H1 (cell line): ENCODE data around the gene UBL5. TPM values are rescaled to one million over a fixed set of nuclear protein-coding genes. Genes with fewer than 3 reads are reported as not detected.

Experiments used
- CTCF ChIA-PET: fragments of 300-600 bp; sonication (Branson Sonifier 250); formaldehyde crosslinking; loops from one replicate; lab custom pipeline; 2021; ENCODE audit not compliant: partially characterized antibody; lab: Charles Lee
- POLR2A ChIA-PET: fragments of 300-600 bp; sonication (Branson Sonifier 250); formaldehyde crosslinking; loops from one replicate; lab custom pipeline; 2021; ENCODE audit warnings: inconsistent platforms; ENCODE audit not compliant: partially characterized antibody; lab: Charles Lee
- DNase-seq, 2 experiments: peaks; one replicate each; pipeline versions ENCODE4 v3.0.0 to v3.0.0-alpha.2; 2010 to 2022; ENCODE audit warnings: low spot score in 2 of 2, low read depth in 1 of 2, mixed read lengths in 1 of 2
- FAIRE-seq: peaks from 2 replicates; lab custom pipeline; 2011; peaks lifted over from hg19 to GRCh38; lab: Jason Lieb, UNC
- H2AFZ ChIP-seq: 2 replicates; pipeline ENCODE4 v1.8.1; 2012; ENCODE audit warnings: low read length, inconsistent platforms
- H2AK5ac ChIP-seq: 2 replicates; pipeline ENCODE4 v1.6.1; 2013; ENCODE audit warnings: low read depth, low read length
- H2BK120ac ChIP-seq: replicated peaks from 2 replicates; pipeline ENCODE3; 2013; ENCODE audit warnings: low read depth, low read length, inconsistent platforms
- H2BK12ac ChIP-seq: 2 replicates; pipeline ENCODE4 v1.6.1; 2013; ENCODE audit warnings: low read depth, low read length
- H2BK15ac ChIP-seq: 2 replicates; pipeline ENCODE4 v1.6.1; 2013; ENCODE audit warnings: low read length
- H2BK20ac ChIP-seq: 2 replicates; pipeline ENCODE4 v1.6.1; 2013; ENCODE audit warnings: low read length
- H2BK5ac ChIP-seq: 2 replicates; pipeline ENCODE4 v1.6.1; 2013; ENCODE audit warnings: low read depth, low read length
- H3K14ac ChIP-seq: 2 replicates; pipeline ENCODE4 v1.6.1; 2013; ENCODE audit warnings: inconsistent platforms; ENCODE audit not compliant: insufficient read length
- H3K18ac ChIP-seq: 2 replicates; pipeline ENCODE4 v1.6.1; 2013; ENCODE audit warnings: low read length; ENCODE audit errors: extremely low read depth
- H3K23ac ChIP-seq: 2 replicates; pipeline ENCODE4 v1.6.1; 2013; ENCODE audit warnings: inconsistent platforms; ENCODE audit not compliant: insufficient read length
- H3K23me2 ChIP-seq: 2 replicates; pipeline ENCODE4 v1.6.1; 2013; ENCODE audit warnings: low read depth, low read length
- H3K27ac ChIP-seq: 2 replicates; pipeline ENCODE4 v1.6.1; 2011; ENCODE audit warnings: low read depth, low read length, inconsistent platforms
- H3K27me3 ChIP-seq, 4 experiments: replicated peaks in 1 of 4; 1 replicate in 1 of 4; 2 replicates in 3 of 4; pipeline versions ENCODE4 v1.6.1 to v1.8.1; 2011 to 2013; ENCODE audit warnings: low read length in 3 of 4, mild to moderate bottlenecking in 3 of 4, inconsistent platforms in 2 of 4, mixed read lengths in 2 of 4, moderate library complexity in 1 of 4; ENCODE audit not compliant: control insufficient read depth in 3 of 4, insufficient read depth in 3 of 4; ENCODE audit errors: extremely low read depth in 1 of 4
- H3K36me3 ChIP-seq, 4 experiments: 2 replicates each; pipeline versions ENCODE4 v1.6.1 to v1.8.1; 2011 to 2013; ENCODE audit warnings: mild to moderate bottlenecking in 4 of 4, low read length in 3 of 4, moderate library complexity in 2 of 4, control low read depth in 1 of 4, inconsistent platforms in 1 of 4; ENCODE audit not compliant: insufficient read depth in 4 of 4, control insufficient read depth in 2 of 4
- H3K4ac ChIP-seq: replicated peaks from 2 replicates; pipeline ENCODE3; 2013; ENCODE audit warnings: low read length, low read depth, mixed read lengths, inconsistent platforms; ENCODE audit not compliant: insufficient read length
- H3K4me1 ChIP-seq, 4 experiments: replicated peaks in 1 of 4; 1 replicate in 1 of 4; 2 replicates in 3 of 4; pipeline versions ENCODE4 v1.6.1 to v1.8.1; 2011 to 2013; ENCODE audit warnings: low read length in 3 of 4, inconsistent platforms in 2 of 4, mixed read lengths in 1 of 4; ENCODE audit not compliant: insufficient read depth in 4 of 4, control insufficient read depth in 3 of 4
- H3K4me2 ChIP-seq, 2 experiments: 2 replicates each; pipeline versions ENCODE4 v1.6.1 to v1.8.1; 2011 to 2013; ENCODE audit warnings: low read depth in 2 of 2, low read length in 2 of 2, control low read depth in 1 of 2, inconsistent platforms in 1 of 2, mild to moderate bottlenecking in 1 of 2; ENCODE audit not compliant: insufficient read depth in 1 of 2
- H3K4me3 ChIP-seq, 4 experiments: fragments of 200-600, 300-600 bp in 1 of 4; sonication (generic), shearing (Covaris generic), sonication (Bioruptor Twin) in 1 of 4; 2 replicates each; pipeline versions ENCODE4 v1.5.1 to v1.8.1; 2011 to 2016; ENCODE audit warnings: low read length in 4 of 4, low read depth in 3 of 4, control low read depth in 2 of 4, inconsistent platforms in 2 of 4, mild to moderate bottlenecking in 2 of 4, mixed read lengths in 1 of 4, moderate library complexity in 1 of 4; ENCODE audit not compliant: insufficient read depth in 2 of 4; ENCODE audit errors: extremely low read depth in 1 of 4
- H3K56ac ChIP-seq: replicated peaks from 2 replicates; pipeline ENCODE3; 2013; ENCODE audit warnings: low read depth, mild to moderate bottlenecking, mixed read lengths, low read length, inconsistent platforms; ENCODE audit not compliant: insufficient read length
- H3K79me1 ChIP-seq: 2 replicates; pipeline ENCODE4 v1.6.1; 2013; ENCODE audit warnings: low read depth, low read length, control low read depth
- H3K79me2 ChIP-seq, 2 experiments: 2 replicates each; pipeline versions ENCODE4 v1.6.1 to v1.8.1; 2012 to 2013; ENCODE audit warnings: low read length in 2 of 2, mild to moderate bottlenecking in 2 of 2, inconsistent platforms in 1 of 2; ENCODE audit not compliant: insufficient read depth in 2 of 2, control insufficient read depth in 1 of 2
- H3K9ac ChIP-seq, 4 experiments: replicated peaks in 1 of 4; 1 replicate in 1 of 4; 2 replicates in 3 of 4; pipeline versions ENCODE4 v1.6.1 to v1.8.1; 2011 to 2013; ENCODE audit warnings: low read depth in 3 of 4, low read length in 3 of 4, control low read depth in 2 of 4, mild to moderate bottlenecking in 2 of 4, moderate library complexity in 2 of 4, inconsistent platforms in 1 of 4; ENCODE audit errors: extremely low read depth in 1 of 4
- H3K9me3 ChIP-seq, 2 experiments: 2 replicates each; pipeline versions ENCODE4 v1.6.1 to v1.8.1; 2012 to 2013; ENCODE audit warnings: mild to moderate bottlenecking in 2 of 2, moderate library complexity in 2 of 2, control low read depth in 1 of 2, inconsistent platforms in 1 of 2, low read depth in 1 of 2, low read length in 1 of 2, mixed read lengths in 1 of 2; ENCODE audit not compliant: insufficient read depth in 2 of 2
- H4K20me1 ChIP-seq, 2 experiments: replicated peaks in 1 of 2; 2 replicates each; pipeline versions ENCODE3 to v1.8.1; 2011 to 2013; ENCODE audit warnings: inconsistent platforms in 2 of 2, low read length in 2 of 2, mild to moderate bottlenecking in 1 of 2; ENCODE audit not compliant: insufficient read depth in 2 of 2, control insufficient read depth in 1 of 2
- H4K5ac ChIP-seq: 2 replicates; pipeline ENCODE4 v1.6.1; 2013; ENCODE audit warnings: low read length, low read depth, mixed read lengths, inconsistent platforms; ENCODE audit not compliant: insufficient read length
- H4K8ac ChIP-seq: 2 replicates; pipeline ENCODE4 v1.8.0; 2013; ENCODE audit warnings: mild to moderate bottlenecking, moderate library complexity, low read length, inconsistent platforms; ENCODE audit not compliant: insufficient read depth; ENCODE audit errors: extremely low read depth
- H4K91ac ChIP-seq: replicated peaks from 2 replicates; pipeline ENCODE3; 2013; ENCODE audit warnings: low read length, mixed read lengths, inconsistent platforms; ENCODE audit not compliant: insufficient read length
- CBX8 ChIP-seq: fragments of 300-800, 300-1000 bp; sonication (generic); IDR thresholded peaks from 2 replicates; pipeline ENCODE4 v1.7.1; 2016; ENCODE audit warnings: low read depth, low read length, borderline replicate concordance
- RAD21 ChIP-seq, 2 experiments: IDR thresholded peaks in 1 of 2; conservative IDR thresholded peaks in 1 of 2; 2 replicates each; pipeline ENCODE4 v1.6.1; 2011; ENCODE audit warnings: low read depth in 2 of 2, low read length in 2 of 2, improper control_type of control experiment in 1 of 2, inconsistent platforms in 1 of 2, mild to moderate bottlenecking in 1 of 2, moderate library complexity in 1 of 2
- TBP ChIP-seq: IDR thresholded peaks from 2 replicates; pipeline ENCODE4 v1.6.1; 2011; ENCODE audit warnings: low read depth, low read length, improper control_type of control experiment
- WGBS, 2 experiments: shearing (Covaris generic) in 1 of 2; methylation state at CpG; one replicate each; pipeline versions ENCODE4 v1.1.6 to v1.1.7; 2013 to 2015; ENCODE audit warnings: low lambda C conversion rate in 2 of 2, mixed read lengths in 2 of 2, inconsistent platforms in 1 of 2, low coverage in 1 of 2, missing lambda C conversion rate in 1 of 2; ENCODE audit not compliant: insufficient replicate concordance in 2 of 2, insufficient coverage in 1 of 2, insufficient read length in 1 of 2; ENCODE audit errors: extremely low coverage in 1 of 2, missing lambda C conversion rate in 1 of 2; 5-methylcytosine and 5-hydroxymethylcytosine counted together
- polyA plus RNA-seq, 7 experiments: library from polyadenylated mRNA; depleted of rRNA in 3 of 7; stranded (reverse) in 5 of 7; unstranded in 2 of 7; fragments of >200 nt in 5 of 7; fragments of 200-250 nt in 2 of 7; gene quantifications; 1 replicate in 5 of 7; 2 replicates in 1 of 7; 4 replicates in 1 of 7; pipeline versions ENCODE4 v1.2.1 to v1.2.3, GENCODE V29; 2011 to 2013; ENCODE audit warnings: missing spikeins in 2 of 7, mixed read lengths in 2 of 7
- total RNA-seq: library from RNA; stranded (reverse); fragmentation: NEBNext Ultra II Directional; extraction: Animal tissue kit (Norgen Biotek cat#: 25700); gene quantifications from 2 replicates; pipeline ENCODE4 v1.2.1, GENCODE V29; 2021

The UBL5 gene
- total and polyA plus RNA-seq, 2 of the 8 experiments (the other 6 are each of a cell fraction or from before 2014, with no cell fraction given): 416 to 1,209 TPM

- WGBS, 2 experiments: 88% methylated on average over 8 of the region's 8 CpGs; no CpG with 5 or more reads in 1 of the 2 experiments
- H2BK15ac ChIP-seq: peak overlapping the region; percentile 46; the same call in 1 of the 2 replicates
- no peaks in the 10 kb centered on the region for H3K36me3 ChIP-seq
- H2BK12ac ChIP-seq: 0 out of 2 replicates have a peak overlapping the region, but pooled peaks have one; percentile 84
- peak overlapping the region; percentile 55 for H2BK120ac ChIP-seq
- POLR2A ChIA-PET: interaction anchor here (1.0 kb wide), 1 partner anchor 164 kb away, joined by 4 read pairs; no protein-coding TSS in a partner anchor
- no peak overlapping the region for H4K5ac ChIP-seq
- H4K8ac ChIP-seq: peak overlapping the region; percentile 77; the same call in 1 of the 2 replicates
- peak overlapping the region; percentile 62 to 77 for H3K4me2 ChIP-seq
- no peak overlapping the region for H3K14ac ChIP-seq
- no peak overlapping the region for H2AFZ ChIP-seq
- no peaks in the 10 kb centered on the region for H3K79me1 ChIP-seq
- H4K20me1 ChIP-seq: no peaks in the 10 kb centered on the region
- H3K56ac ChIP-seq: no peak overlapping the region
- H3K4ac ChIP-seq: peak overlapping the region; percentile 81
- peak overlapping the region; percentile 80 for H4K91ac ChIP-seq
- H3K23me2 ChIP-seq: no peaks in the 10 kb centered on the region
- H3K79me2 ChIP-seq: peaks cover 0 to 9% of the 10 kb centered on the region in 2 experiments; a peak in 3 of 4 replicates
- H2BK5ac ChIP-seq: no peak overlapping the region
- no peak for DNase-seq
- no peak overlapping the region for H3K23ac ChIP-seq
- no peaks in the 10 kb centered on the region for H3K27me3 ChIP-seq
- H2BK20ac ChIP-seq: peak overlapping the region; percentile 0; the same call in 1 of the 2 replicates
- no peak overlapping the region for H3K27ac ChIP-seq
- H3K9ac ChIP-seq: no peak overlapping the region
- FAIRE-seq: no peak
- no peak overlapping the region for H3K18ac ChIP-seq
- peak overlapping the region; percentile 76; the same call in 1 of the 2 replicates for H2AK5ac ChIP-seq
- H3K9me3 ChIP-seq: no peaks in the 10 kb centered on the region
- peak overlapping the region in 1 of 4 experiments; percentile 92; a peak in 1 of 8 replicates for H3K4me3 ChIP-seq
- CTCF ChIA-PET: no interaction called here
- peaks cover 0 to 15% (median 2%) of the 10 kb centered on the region in 4 experiments; a peak in 6 of 7 replicates for H3K4me1 ChIP-seq
- TF ChIP-seq RAD21 (IDR thresholded peaks at IDR 0.05 in 1 of 2, conservative IDR thresholded peaks at IDR 0.05 in 1 of 2; ENCODE audit: low read depth in 2 of 2, low read length in 2 of 2): no peak
- TF ChIP-seq CBX8: no peak
- TF ChIP-seq TBP: no peak
Measured at GRCh38 chr19:9786819-9787218, 40.9 kb upstream of the UBL5 start.
